ENCODE results near the gene HK1. TPM values are rescaled to one million over a fixed set of nuclear protein-coding genes. Genes with fewer than 3 reads are reported as not detected.

Gene HK1
- total and polyA plus RNA-seq, 4 experiments from 2014 or later, result 68.6 to 156 (median 112) TPM

- H3K27ac Mint-ChIP-seq, result no peak overlapping the region
- H3K4me3 Mint-ChIP-seq, result no peak overlapping the region
- H3K36me3 Mint-ChIP-seq, result no peaks in the 10 kb centered on the region
- Histone ChIP-seq H3K4me1 (ENCODE audit: insufficient read depth, low read length) (no peaks in the 10 kb centered on the region), H3K4me3 (ENCODE audit: low read length in 2 of 2) (no peak overlapping the region), H3K27me3 (ENCODE audit: insufficient read depth, low read length) (no peaks in the 10 kb centered on the region), H3K27ac (ENCODE audit: low read depth, low read length) (no peak overlapping the region), H3K9me3 (ENCODE audit: control insufficient read depth in 1 of 2, low read length in 2 of 2) (no peaks in the 10 kb centered on the region), H3K36me3 (ENCODE audit: insufficient read depth, low read length) (no peaks in the 10 kb centered on the region)
- no peaks in the 10 kb centered on the region for H3K9me3 Mint-ChIP-seq
- POLR2A ChIA-PET (ENCODE audit: partially characterized antibody), result no interaction called here
- intact Hi-C loops (cut with micrococcal nuclease), result no loop called here
- H3K27me3 Mint-ChIP-seq, result peaks cover 2 to 9% of the 10 kb centered on the region in 2 donors
- H3K4me1 Mint-ChIP-seq, result no peaks in the 10 kb centered on the region
- CTCF ChIA-PET (ENCODE audit: partially characterized antibody), result interaction anchor here (2.9 kb wide), 1 partner anchor 72 kb away, joined by 13 read pairs; no protein-coding TSS in a partner anchor
- no peak for DNase-seq
Observed at GRCh38 chr10:69434926-69435325, 156.6 kb downstream of the HK1 start.

- Histone ChIP-seq H3K4me1 (ENCODE audit: insufficient read depth, low read length) (no peaks in the 10 kb centered on the region), H3K9me3 (ENCODE audit: control insufficient read depth in 1 of 2, low read length in 2 of 2) (no peaks in the 10 kb centered on the region), H3K27ac (ENCODE audit: low read depth, low read length) (no peak overlapping the region), H3K4me3 (ENCODE audit: low read length in 2 of 2) (no peak overlapping the region), H3K27me3 (ENCODE audit: insufficient read depth, low read length) (no peaks in the 10 kb centered on the region), H3K36me3 (ENCODE audit: insufficient read depth, low read length) (no peaks in the 10 kb centered on the region)
- no peaks in the 10 kb centered on the region for H3K9me3 Mint-ChIP-seq
- ChIA-PET POLR2A (ENCODE audit: partially characterized antibody) (no interaction called here), CTCF (ENCODE audit: partially characterized antibody) (interaction anchor here (1.5 kb wide), 1 partner anchor 14 kb away, joined by 4 read pairs; no protein-coding TSS in a partner anchor)
- no peaks in the 10 kb centered on the region for H3K36me3 Mint-ChIP-seq
- peaks cover 2 to 9% of the 10 kb centered on the region in 2 donors for H3K27me3 Mint-ChIP-seq
- H3K4me1 Mint-ChIP-seq, result no peaks in the 10 kb centered on the region
- intact Hi-C loops (cut with micrococcal nuclease), result no loop called here
- H3K4me3 Mint-ChIP-seq, result no peak overlapping the region
- no peak overlapping the region for H3K27ac Mint-ChIP-seq
- no peak for DNase-seq
Observed at GRCh38 chr10:69435966-69436520, 157.7 kb downstream of the HK1 start.

GRCh38 chr10:69437321-69438259, 159.3 kb downstream of the HK1 start:
- peak overlapping the region in 1 of 7 donors; percentile 21 for H3K27ac Mint-ChIP-seq
- CTCF ChIA-PET (ENCODE audit: partially characterized antibody), result interaction anchor here (1.5 kb wide), 1 partner anchor 12 kb away, joined by 4 read pairs; no protein-coding TSS in a partner anchor
- H3K36me3 Mint-ChIP-seq, result no peaks in the 10 kb centered on the region
- H3K4me3 Mint-ChIP-seq, result no peak overlapping the region
- no peaks in the 10 kb centered on the region for H3K4me1 Mint-ChIP-seq
- H3K27ac ChIP-seq (ENCODE audit: low read depth, low read length), result no peak overlapping the region
- H3K9me3 Mint-ChIP-seq, result no peaks in the 10 kb centered on the region
- no peak overlapping the region for H3K4me3 ChIP-seq (ENCODE audit: low read length in 2 of 2)
- H3K36me3 ChIP-seq (ENCODE audit: insufficient read depth, low read length), result no peaks in the 10 kb centered on the region
- intact Hi-C loops (cut with micrococcal nuclease), result no loop called here
- DNase-seq, result no peak
- H3K27me3 Mint-ChIP-seq, result peaks cover 2 to 9% of the 10 kb centered on the region in 2 donors
- H3K4me1 ChIP-seq (ENCODE audit: insufficient read depth, low read length), result no peaks in the 10 kb centered on the region
- no peaks in the 10 kb centered on the region for H3K27me3 ChIP-seq (ENCODE audit: insufficient read depth, low read length)
- no peaks in the 10 kb centered on the region for H3K9me3 ChIP-seq (ENCODE audit: control insufficient read depth in 1 of 2, low read length in 2 of 2)
- POLR2A ChIA-PET (ENCODE audit: partially characterized antibody), result interaction anchor here (1.5 kb wide), 1 partner anchor 19 kb away, joined by 3 read pairs; no protein-coding TSS in a partner anchor

- H3K9me3 Mint-ChIP-seq, result no peaks in the 10 kb centered on the region
- ChIA-PET POLR2A (ENCODE audit: partially characterized antibody) (interaction anchor here (1.2 to 1.5 kb wide), 2 partner anchors 15 to 20 kb away, joined by 3 read pairs; no protein-coding TSS in a partner anchor), CTCF (ENCODE audit: partially characterized antibody) (interaction anchor here (1.2 kb wide), 1 partner anchor 11 kb away, joined by 3 read pairs; no protein-coding TSS in a partner anchor)
- Histone ChIP-seq H3K36me3 (ENCODE audit: insufficient read depth, low read length) (no peaks in the 10 kb centered on the region), H3K4me1 (ENCODE audit: insufficient read depth, low read length) (no peaks in the 10 kb centered on the region), H3K27ac (ENCODE audit: low read depth, low read length) (no peak overlapping the region), H3K9me3 (ENCODE audit: control insufficient read depth in 1 of 2, low read length in 2 of 2) (no peaks in the 10 kb centered on the region), H3K4me3 (ENCODE audit: low read length in 2 of 2) (no peak overlapping the region), H3K27me3 (ENCODE audit: insufficient read depth, low read length) (no peaks in the 10 kb centered on the region)
- peaks cover 2 to 9% of the 10 kb centered on the region in 2 donors for H3K27me3 Mint-ChIP-seq
- intact Hi-C loops (cut with micrococcal nuclease), result no loop called here
- H3K36me3 Mint-ChIP-seq, result no peaks in the 10 kb centered on the region
- no peaks in the 10 kb centered on the region for H3K4me1 Mint-ChIP-seq
- no peak for DNase-seq
- peak overlapping the region in 1 of 7 donors; percentile 73 for H3K27ac Mint-ChIP-seq
- no peak overlapping the region for H3K4me3 Mint-ChIP-seq
Observed at GRCh38 chr10:69438536-69439349, 160.4 kb downstream of the HK1 start.

GRCh38 chr10:69439350-69439739, 161.0 kb downstream of the HK1 start:
- H3K27ac Mint-ChIP-seq, result no peak overlapping the region
- intact Hi-C loops (cut with micrococcal nuclease), result no loop called here

GRCh38 chr10:69439813-69440506, 161.7 kb downstream of the HK1 start:
- H3K9me3 ChIP-seq (ENCODE audit: control insufficient read depth in 1 of 2, low read length in 2 of 2), result no peaks in the 10 kb centered on the region
- no peak overlapping the region for H3K4me3 Mint-ChIP-seq
- H3K27ac ChIP-seq (ENCODE audit: low read depth, low read length), result no peak overlapping the region
- H3K27me3 Mint-ChIP-seq, result peaks cover 2 to 7% of the 10 kb centered on the region in 2 donors
- no peaks in the 10 kb centered on the region for H3K36me3 ChIP-seq (ENCODE audit: insufficient read depth, low read length)
- intact Hi-C loops (cut with micrococcal nuclease), result no loop called here
- DNase-seq, result no peak
- no peaks in the 10 kb centered on the region for H3K9me3 Mint-ChIP-seq
- no peaks in the 10 kb centered on the region for H3K27me3 ChIP-seq (ENCODE audit: insufficient read depth, low read length)
- no peak overlapping the region for H3K4me3 ChIP-seq (ENCODE audit: low read length in 2 of 2)
- ChIA-PET POLR2A (ENCODE audit: partially characterized antibody) (interaction anchor here (1.2 kb wide), 1 partner anchor 16 kb away, joined by 3 read pairs; no protein-coding TSS in a partner anchor), CTCF (ENCODE audit: partially characterized antibody) (interaction anchor here (0.6 to 1.5 kb wide), 4 partner anchors 10 to 543 kb away, joined by 3 to 5 read pairs (median 4); no protein-coding TSS in a partner anchor)
- no peaks in the 10 kb centered on the region for H3K4me1 Mint-ChIP-seq
- H3K36me3 Mint-ChIP-seq, result no peaks in the 10 kb centered on the region
- no peaks in the 10 kb centered on the region for H3K4me1 ChIP-seq (ENCODE audit: insufficient read depth, low read length)
- peak overlapping the region in 1 of 7 donors; percentile 12 for H3K27ac Mint-ChIP-seq

More at GRCh38 chr10:69439350-69439739, 161.0 kb downstream of the HK1 start:
- Histone ChIP-seq H3K27me3 (ENCODE audit: insufficient read depth, low read length) (no peaks in the 10 kb centered on the region), H3K27ac (ENCODE audit: low read depth, low read length) (no peak overlapping the region), H3K9me3 (ENCODE audit: control insufficient read depth in 1 of 2, low read length in 2 of 2) (no peaks in the 10 kb centered on the region), H3K4me3 (ENCODE audit: low read length in 2 of 2) (no peak overlapping the region), H3K36me3 (ENCODE audit: insufficient read depth, low read length) (no peaks in the 10 kb centered on the region), H3K4me1 (ENCODE audit: insufficient read depth, low read length) (no peaks in the 10 kb centered on the region)
- ChIA-PET CTCF (ENCODE audit: partially characterized antibody) (interaction anchor here (1.2 to 1.5 kb wide), 2 partner anchors 11 to 68 kb away, joined by 3 to 5 read pairs; no protein-coding TSS in a partner anchor), POLR2A (ENCODE audit: partially characterized antibody) (interaction anchor here (1.2 kb wide), 1 partner anchor 15 kb away, joined by 3 read pairs; no protein-coding TSS in a partner anchor)
- H3K4me3 Mint-ChIP-seq, result no peak overlapping the region
- peaks cover 2 to 11% of the 10 kb centered on the region in 2 donors for H3K27me3 Mint-ChIP-seq
- H3K9me3 Mint-ChIP-seq, result no peaks in the 10 kb centered on the region
- DNase-seq, result no peak
- no peaks in the 10 kb centered on the region for H3K36me3 Mint-ChIP-seq
- no peaks in the 10 kb centered on the region for H3K4me1 Mint-ChIP-seq
